ENCODE measurements around the gene GPHB5.

The GPHB5 gene, protein sequence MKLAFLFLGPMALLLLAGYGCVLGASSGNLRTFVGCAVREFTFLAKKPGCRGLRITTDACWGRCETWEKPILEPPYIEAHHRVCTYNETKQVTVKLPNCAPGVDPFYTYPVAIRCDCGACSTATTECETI

DNA sequence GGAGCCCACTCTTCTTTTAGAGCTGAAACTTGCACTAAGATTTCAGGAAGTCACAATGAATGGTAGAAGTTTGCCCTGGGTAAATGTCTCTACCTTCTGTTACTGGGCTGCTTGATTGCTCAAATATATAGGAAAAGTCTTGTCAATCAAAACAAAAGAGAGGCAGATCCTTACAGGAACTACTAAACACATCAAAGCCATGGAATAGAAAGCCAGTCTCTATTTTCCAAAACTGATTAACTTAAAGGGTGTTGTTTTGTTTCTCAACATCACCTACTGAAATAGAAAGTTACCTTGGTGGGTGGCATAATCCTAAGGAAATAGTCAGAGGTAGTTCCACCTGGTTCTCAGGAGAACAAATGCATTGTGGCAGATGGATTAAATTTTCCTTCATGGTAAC lies at the start of gene GPHB5:
Gene GPHB5 (minus strand): TSS at position 101 of the 400 bp plus-strand sequence. CDS start 1,086 bp downstream, outside the sequence.
- TF ChIP-seq, protein P1, sequence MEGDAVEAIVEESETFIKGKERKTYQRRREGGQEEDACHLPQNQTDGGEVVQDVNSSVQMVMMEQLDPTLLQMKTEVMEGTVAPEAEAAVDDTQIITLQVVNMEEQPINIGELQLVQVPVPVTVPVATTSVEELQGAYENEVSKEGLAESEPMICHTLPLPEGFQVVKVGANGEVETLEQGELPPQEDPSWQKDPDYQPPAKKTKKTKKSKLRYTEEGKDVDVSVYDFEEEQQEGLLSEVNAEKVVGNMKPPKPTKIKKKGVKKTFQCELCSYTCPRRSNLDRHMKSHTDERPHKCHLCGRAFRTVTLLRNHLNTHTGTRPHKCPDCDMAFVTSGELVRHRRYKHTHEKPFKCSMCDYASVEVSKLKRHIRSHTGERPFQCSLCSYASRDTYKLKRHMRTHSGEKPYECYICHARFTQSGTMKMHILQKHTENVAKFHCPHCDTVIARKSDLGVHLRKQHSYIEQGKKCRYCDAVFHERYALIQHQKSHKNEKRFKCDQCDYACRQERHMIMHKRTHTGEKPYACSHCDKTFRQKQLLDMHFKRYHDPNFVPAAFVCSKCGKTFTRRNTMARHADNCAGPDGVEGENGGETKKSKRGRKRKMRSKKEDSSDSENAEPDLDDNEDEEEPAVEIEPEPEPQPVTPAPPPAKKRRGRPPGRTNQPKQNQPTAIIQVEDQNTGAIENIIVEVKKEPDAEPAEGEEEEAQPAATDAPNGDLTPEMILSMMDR (IDR thresholded peaks at IDR 0.05; ENCODE audit: borderline replicate concordance, insufficient read depth, low read depth, low read length) = no peak

DNA sequence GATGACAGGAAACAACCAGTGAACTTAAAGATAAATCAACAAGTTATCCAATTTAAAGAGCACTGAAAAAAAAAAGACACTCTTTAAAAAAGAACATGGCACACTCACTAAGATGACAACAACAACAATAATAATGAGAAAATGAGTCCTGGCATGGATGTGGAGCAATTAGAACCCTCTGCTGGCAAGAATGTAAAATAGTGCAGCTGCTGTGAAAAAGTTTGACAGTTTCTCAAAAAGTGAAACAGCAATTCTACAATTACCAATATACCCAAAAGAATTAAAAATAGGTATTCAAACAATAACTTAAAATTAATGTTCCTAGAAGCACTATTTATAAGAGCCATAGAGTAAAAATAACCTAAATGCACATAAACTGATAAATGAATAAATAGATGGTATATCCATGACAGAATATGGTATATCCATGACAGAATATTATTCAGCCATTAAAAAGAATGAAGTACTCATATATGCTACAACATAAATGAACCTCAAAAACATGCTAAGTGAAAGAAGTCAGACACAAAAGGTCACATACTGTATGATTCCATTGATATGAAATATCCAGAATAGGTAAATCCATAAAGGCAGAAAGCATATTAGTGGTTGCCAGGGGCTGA lies 49.1 kb upstream of the GPHB5 start:
- no peak overlapping the region for H3K4me3 ChIP-seq (ENCODE audit: low read depth, low read length)
- TF ChIP-seq, protein P1 (IDR thresholded peaks at IDR 0.05; ENCODE audit: borderline replicate concordance, insufficient read depth, low read depth, low read length) = no peak

More for the DNA sequence above, at the start of gene GPHB5:
- no peak within 1 kb of the TSS for H3K4me3 ChIP-seq (ENCODE audit: low read depth, low read length)

DNA sequence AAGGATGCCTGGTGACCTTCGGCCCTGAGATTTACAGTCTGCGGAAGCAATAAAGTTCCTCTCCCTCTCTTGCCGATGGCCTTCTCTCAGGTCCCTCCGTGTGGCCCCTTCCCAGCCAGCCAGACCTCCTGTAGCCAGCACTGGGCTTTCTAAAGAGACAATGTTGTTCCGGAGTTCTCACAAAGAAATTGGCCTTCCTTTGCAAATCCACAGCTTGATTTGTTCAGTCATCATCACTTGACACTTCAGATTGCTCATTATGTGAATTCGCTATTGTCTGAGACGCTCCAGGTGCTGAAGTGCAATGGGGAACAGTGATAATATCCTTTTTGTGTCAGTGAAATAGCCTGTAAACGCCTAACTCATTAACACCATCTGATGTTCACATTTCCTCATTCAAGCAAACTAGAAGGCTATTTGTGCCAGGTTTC lies 43.7 kb upstream of the GPHB5 start:
- TF ChIP-seq, protein P1 (IDR thresholded peaks at IDR 0.05; ENCODE audit: borderline replicate concordance, insufficient read depth, low read depth, low read length) = no peak
- H3K4me3 ChIP-seq (ENCODE audit: low read depth, low read length) = no peak overlapping the region

DNA sequence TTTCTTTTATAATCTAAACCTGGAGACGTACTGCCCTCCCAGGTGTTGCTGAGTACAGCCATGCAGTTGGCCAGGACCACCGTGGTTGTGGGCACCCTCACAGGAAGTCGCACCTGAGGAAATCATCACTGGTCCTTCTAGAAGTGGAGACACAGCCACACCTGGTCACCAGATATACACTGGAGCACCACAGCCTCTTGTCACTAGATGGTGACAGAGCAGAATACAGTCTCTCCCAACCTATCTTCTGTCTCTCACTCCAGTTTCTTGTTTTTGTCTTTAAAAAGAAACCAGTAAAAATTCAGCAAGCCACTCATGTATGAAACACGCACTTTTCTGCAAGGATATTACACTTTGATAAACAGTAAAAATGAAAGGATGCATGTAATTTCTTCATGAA lies 43.1 kb upstream of the GPHB5 start:
- H3K4me3 ChIP-seq (ENCODE audit: low read depth, low read length) = no peak overlapping the region

DNA sequence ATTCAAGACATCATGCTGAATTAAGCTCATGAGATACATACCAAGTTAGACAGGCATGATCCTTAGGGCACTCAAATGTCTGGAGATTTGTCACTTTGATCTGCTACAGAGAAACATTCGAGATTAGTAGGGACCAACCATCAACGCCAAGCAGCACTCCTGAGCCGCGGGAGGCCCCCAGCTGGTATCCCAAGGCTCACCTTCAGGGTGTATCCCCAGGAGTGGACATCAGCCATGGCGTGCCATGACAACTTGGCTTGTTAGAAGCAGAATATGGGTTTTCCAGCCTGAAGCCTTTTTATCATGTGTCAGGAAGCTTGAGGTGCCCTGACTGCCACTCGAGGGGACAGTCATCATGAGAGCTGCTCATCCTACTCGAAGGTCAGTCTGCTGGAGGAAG lies 39.1 kb upstream of the GPHB5 start:
- TF ChIP-seq, protein P1 (IDR thresholded peaks at IDR 0.05; ENCODE audit: borderline replicate concordance, insufficient read depth, low read depth, low read length) = no peak
- H3K4me3 ChIP-seq (ENCODE audit: low read depth, low read length) = no peak overlapping the region

More for the DNA sequence above, 43.1 kb upstream of the GPHB5 start:
- TF ChIP-seq, protein P1 (IDR thresholded peaks at IDR 0.05; ENCODE audit: borderline replicate concordance, insufficient read depth, low read depth, low read length) = no peak

DNA sequence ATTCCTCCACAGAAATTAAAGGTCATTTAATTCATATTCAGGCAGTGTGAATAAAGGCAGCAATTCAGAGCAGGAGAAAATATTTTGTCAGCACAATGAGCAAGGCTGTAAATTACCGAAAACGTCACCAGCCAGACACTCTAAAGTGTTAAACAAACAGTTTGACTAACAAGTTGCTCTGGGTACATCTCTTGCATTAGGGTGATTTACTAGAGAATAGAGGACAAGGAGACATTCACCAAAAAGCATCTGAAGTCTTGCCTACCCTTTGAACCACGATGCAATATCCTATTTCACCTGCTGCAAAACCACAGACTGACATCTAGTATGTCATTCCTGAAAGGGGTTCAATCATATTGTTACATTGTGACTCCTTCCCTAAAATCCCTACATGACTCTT lies 27.1 kb upstream of the GPHB5 start:
- TF ChIP-seq, protein P1 (IDR thresholded peaks at IDR 0.05; ENCODE audit: borderline replicate concordance, insufficient read depth, low read depth, low read length) = no peak
- no peak overlapping the region for H3K4me3 ChIP-seq (ENCODE audit: low read depth, low read length)

DNA sequence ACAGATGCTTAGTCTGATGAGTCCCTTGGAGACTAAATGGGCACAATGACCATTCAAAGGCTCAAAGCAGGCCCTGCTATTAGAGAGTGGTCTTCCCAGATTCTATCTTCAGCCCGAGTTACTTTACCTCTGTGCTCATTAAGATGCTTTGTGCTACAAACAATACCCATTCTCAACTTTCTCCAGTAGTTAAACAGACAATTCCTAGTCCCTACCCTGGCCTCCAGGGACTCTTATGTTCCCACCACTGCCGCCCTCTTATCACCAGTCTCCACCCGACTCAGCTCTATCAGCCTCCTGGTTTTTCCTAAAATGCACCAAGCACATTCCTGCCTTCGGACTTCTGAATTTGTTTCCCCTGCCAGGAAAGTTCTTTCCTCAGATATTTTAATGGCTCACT lies 25.6 kb upstream of the GPHB5 start:
- H3K4me3 ChIP-seq (ENCODE audit: low read depth, low read length) = no peak overlapping the region
- TF ChIP-seq, protein P1 (IDR thresholded peaks at IDR 0.05; ENCODE audit: borderline replicate concordance, insufficient read depth, low read depth, low read length) = no peak

Data from GM12875 (cell line).